ENCODE data around the gene CASP4. TPM values are rescaled to one million over a fixed set of nuclear protein-coding genes. Genes with fewer than 3 reads are reported as not detected.

CASP4 gene
- polyA plus RNA-seq, 1 donor from 2014 or later, result not detected

DNA sequence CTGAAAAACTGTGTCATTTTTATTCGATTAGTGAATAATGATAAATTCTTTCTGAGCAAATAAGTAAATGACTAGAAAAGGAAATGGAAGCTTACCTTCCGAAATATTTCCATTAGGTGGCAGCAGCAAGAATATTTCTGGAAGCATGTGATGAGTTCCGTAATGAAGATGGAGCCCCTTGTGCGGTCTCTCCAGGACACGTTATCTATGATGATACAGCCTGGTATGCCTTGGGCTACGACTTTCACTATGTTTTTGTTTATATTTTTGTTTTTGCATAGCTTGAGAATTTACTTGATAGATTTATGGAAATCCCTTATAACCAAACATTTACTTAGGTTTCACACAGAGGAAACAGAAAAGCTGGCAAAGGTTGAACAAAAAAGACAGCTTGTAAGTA lies 28.9 kb upstream of the CASP4 start:
- no peak overlapping the region for H3K4me2 ChIP-seq (ENCODE audit: low read length)
- H2AFZ ChIP-seq (ENCODE audit: low read depth, low read length), result no peak overlapping the region
- TF ChIP-seq SMC3 (conservative IDR thresholded peaks at IDR 0.05; ENCODE audit: poor library complexity), result no peak
- TF ChIP-seq MXI1 (conservative IDR thresholded peaks at IDR 0.05; ENCODE audit: poor library complexity, severe bottlenecking), result no peak
- no peak for TF ChIP-seq TAF1 (IDR thresholded peaks at IDR 0.05; ENCODE audit: low read depth)
- no peak for TF ChIP-seq POLR2AphosphoS5 (IDR thresholded peaks at IDR 0.05)
- TF ChIP-seq EP300 (conservative IDR thresholded peaks at IDR 0.05; ENCODE audit: poor library complexity, severe bottlenecking), result no peak
- TF ChIP-seq EZH2 (IDR thresholded peaks at IDR 0.05; ENCODE audit: borderline replicate concordance, insufficient read depth, low read length, poor library complexity, severe bottlenecking), result no peak
- TF ChIP-seq, protein P1, sequence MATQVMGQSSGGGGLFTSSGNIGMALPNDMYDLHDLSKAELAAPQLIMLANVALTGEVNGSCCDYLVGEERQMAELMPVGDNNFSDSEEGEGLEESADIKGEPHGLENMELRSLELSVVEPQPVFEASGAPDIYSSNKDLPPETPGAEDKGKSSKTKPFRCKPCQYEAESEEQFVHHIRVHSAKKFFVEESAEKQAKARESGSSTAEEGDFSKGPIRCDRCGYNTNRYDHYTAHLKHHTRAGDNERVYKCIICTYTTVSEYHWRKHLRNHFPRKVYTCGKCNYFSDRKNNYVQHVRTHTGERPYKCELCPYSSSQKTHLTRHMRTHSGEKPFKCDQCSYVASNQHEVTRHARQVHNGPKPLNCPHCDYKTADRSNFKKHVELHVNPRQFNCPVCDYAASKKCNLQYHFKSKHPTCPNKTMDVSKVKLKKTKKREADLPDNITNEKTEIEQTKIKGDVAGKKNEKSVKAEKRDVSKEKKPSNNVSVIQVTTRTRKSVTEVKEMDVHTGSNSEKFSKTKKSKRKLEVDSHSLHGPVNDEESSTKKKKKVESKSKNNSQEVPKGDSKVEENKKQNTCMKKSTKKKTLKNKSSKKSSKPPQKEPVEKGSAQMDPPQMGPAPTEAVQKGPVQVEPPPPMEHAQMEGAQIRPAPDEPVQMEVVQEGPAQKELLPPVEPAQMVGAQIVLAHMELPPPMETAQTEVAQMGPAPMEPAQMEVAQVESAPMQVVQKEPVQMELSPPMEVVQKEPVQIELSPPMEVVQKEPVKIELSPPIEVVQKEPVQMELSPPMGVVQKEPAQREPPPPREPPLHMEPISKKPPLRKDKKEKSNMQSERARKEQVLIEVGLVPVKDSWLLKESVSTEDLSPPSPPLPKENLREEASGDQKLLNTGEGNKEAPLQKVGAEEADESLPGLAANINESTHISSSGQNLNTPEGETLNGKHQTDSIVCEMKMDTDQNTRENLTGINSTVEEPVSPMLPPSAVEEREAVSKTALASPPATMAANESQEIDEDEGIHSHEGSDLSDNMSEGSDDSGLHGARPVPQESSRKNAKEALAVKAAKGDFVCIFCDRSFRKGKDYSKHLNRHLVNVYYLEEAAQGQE (IDR thresholded peaks at IDR 0.05; ENCODE audit: borderline replicate concordance), result no peak
- no peaks in the 10 kb centered on the region for H3K9me3 ChIP-seq (ENCODE audit: low read length)
- H4K20me1 ChIP-seq (ENCODE audit: insufficient read depth), result no peaks in the 10 kb centered on the region
- H3K4me3 ChIP-seq (ENCODE audit: low read length), result no peak overlapping the region
- H3K27me3 ChIP-seq (ENCODE audit: insufficient read depth, low read depth, low read length), result no peaks in the 10 kb centered on the region
- H3K9me2 ChIP-seq (ENCODE audit: insufficient read depth, low read length), result no peaks in the 10 kb centered on the region
- no peak overlapping the region for H3K9ac ChIP-seq (ENCODE audit: low read length)
- no peaks in the 10 kb centered on the region for H3F3A ChIP-seq (ENCODE audit: insufficient read depth, low read length, poor library complexity, severe bottlenecking)
- no peaks in the 10 kb centered on the region for H3K36me3 ChIP-seq (ENCODE audit: insufficient read depth, low read length)
- no peak overlapping the region for H3K27ac ChIP-seq (ENCODE audit: low read length)
- no peaks in the 10 kb centered on the region for H3K79me2 ChIP-seq (replicated peaks; ENCODE audit: insufficient read depth, low read length)

DNA sequence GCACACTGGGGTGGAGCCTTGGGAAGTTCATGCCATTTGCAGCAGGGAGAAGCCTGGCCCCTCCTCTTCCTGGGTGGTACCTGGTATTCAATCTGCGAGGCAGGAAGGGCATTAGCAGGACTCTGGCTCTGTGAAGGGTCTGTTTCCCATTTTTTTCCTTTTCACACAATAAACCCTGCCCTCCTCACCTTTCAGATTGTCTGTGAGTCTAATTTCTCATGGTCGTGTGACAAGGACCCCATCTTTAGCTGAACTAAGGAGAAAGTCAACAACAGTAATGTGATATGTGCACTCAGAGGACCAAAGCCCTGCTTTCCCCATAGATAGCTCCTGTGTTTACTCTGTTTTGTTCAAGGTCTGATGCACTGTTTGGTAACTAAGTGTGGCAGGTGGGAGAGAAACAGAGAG lies 26.6 kb upstream of the CASP4 start:
- Histone ChIP-seq H3K9ac (ENCODE audit: low read length) (no peak overlapping the region), H3K4me3 (ENCODE audit: low read length) (no peak overlapping the region), H3K27ac (ENCODE audit: low read length) (no peak overlapping the region), H3K79me2 (replicated peaks; ENCODE audit: insufficient read depth, low read length) (no peaks in the 10 kb centered on the region), H3K4me2 (ENCODE audit: low read length) (no peak overlapping the region), H2AFZ (ENCODE audit: low read depth, low read length) (no peak overlapping the region), H3K9me3 (ENCODE audit: low read length) (no peaks in the 10 kb centered on the region), H4K20me1 (ENCODE audit: insufficient read depth) (no peaks in the 10 kb centered on the region), H3K9me2 (ENCODE audit: insufficient read depth, low read length) (no peaks in the 10 kb centered on the region), H3K27me3 (ENCODE audit: insufficient read depth, low read depth, low read length) (no peaks in the 10 kb centered on the region), H3F3A (ENCODE audit: insufficient read depth, low read length, poor library complexity, severe bottlenecking) (no peaks in the 10 kb centered on the region), H3K36me3 (ENCODE audit: insufficient read depth, low read length) (no peaks in the 10 kb centered on the region)
- TF ChIP-seq EZH2 (IDR thresholded peaks at IDR 0.05; ENCODE audit: borderline replicate concordance, insufficient read depth, low read length, poor library complexity, severe bottlenecking) (no peak), MXI1 (conservative IDR thresholded peaks at IDR 0.05; ENCODE audit: poor library complexity, severe bottlenecking) (no peak), EP300 (conservative IDR thresholded peaks at IDR 0.05; ENCODE audit: poor library complexity, severe bottlenecking) (no peak), POLR2AphosphoS5 (IDR thresholded peaks at IDR 0.05) (no peak), TAF1 (IDR thresholded peaks at IDR 0.05; ENCODE audit: low read depth) (no peak), RAD21 (conservative IDR thresholded peaks at IDR 0.05) (no peak), SMC3 (conservative IDR thresholded peaks at IDR 0.05; ENCODE audit: poor library complexity) (no peak)
- TF ChIP-seq, protein P1 (IDR thresholded peaks at IDR 0.05; ENCODE audit: borderline replicate concordance), result no peak
- TF ChIP-seq, protein P2, sequence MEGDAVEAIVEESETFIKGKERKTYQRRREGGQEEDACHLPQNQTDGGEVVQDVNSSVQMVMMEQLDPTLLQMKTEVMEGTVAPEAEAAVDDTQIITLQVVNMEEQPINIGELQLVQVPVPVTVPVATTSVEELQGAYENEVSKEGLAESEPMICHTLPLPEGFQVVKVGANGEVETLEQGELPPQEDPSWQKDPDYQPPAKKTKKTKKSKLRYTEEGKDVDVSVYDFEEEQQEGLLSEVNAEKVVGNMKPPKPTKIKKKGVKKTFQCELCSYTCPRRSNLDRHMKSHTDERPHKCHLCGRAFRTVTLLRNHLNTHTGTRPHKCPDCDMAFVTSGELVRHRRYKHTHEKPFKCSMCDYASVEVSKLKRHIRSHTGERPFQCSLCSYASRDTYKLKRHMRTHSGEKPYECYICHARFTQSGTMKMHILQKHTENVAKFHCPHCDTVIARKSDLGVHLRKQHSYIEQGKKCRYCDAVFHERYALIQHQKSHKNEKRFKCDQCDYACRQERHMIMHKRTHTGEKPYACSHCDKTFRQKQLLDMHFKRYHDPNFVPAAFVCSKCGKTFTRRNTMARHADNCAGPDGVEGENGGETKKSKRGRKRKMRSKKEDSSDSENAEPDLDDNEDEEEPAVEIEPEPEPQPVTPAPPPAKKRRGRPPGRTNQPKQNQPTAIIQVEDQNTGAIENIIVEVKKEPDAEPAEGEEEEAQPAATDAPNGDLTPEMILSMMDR (IDR thresholded peaks at IDR 0.05; ENCODE audit: poor library complexity, severe bottlenecking), result no peak

All from neural cell (in vitro differentiated cells).